H9 (cell line): ENCODE data around the gene KIAA0825. TPM values are rescaled to one million over a fixed set of nuclear protein-coding genes. Genes with fewer than 3 reads are reported as not detected.

Experiments
- DNase-seq: peaks from one replicate; pipeline ENCODE4 v3.0.0-alpha.2; 2017
- H2AFZ ChIP-seq: one replicate; pipeline ENCODE4 v1.6.1; 2013; ENCODE audit warnings: mild to moderate bottlenecking, low read length, control low read depth, moderate library complexity
- H2AK5ac ChIP-seq: 2 replicates; pipeline ENCODE4 v1.6.1; 2013; ENCODE audit warnings: low read length, control low read depth, mixed read lengths; ENCODE audit not compliant: insufficient read length
- H2BK120ac ChIP-seq: one replicate; pipeline ENCODE4 v1.6.1; 2013; ENCODE audit warnings: low read depth, mild to moderate bottlenecking, low read length, control low read depth, inconsistent platforms; ENCODE audit not compliant: poor library complexity, severe bottlenecking
- H2BK12ac ChIP-seq: 2 replicates; pipeline ENCODE4 v1.6.1; 2013; ENCODE audit warnings: low read length, control low read depth, mixed read lengths, low read depth; ENCODE audit not compliant: insufficient read length
- H2BK15ac ChIP-seq: 2 replicates; pipeline ENCODE4 v1.6.1; 2013; ENCODE audit warnings: low read depth, low read length, control low read depth
- H2BK20ac ChIP-seq: one replicate; pipeline ENCODE4 v1.6.1; 2013; ENCODE audit warnings: low read depth, mild to moderate bottlenecking, low read length, control low read depth, inconsistent platforms; ENCODE audit not compliant: poor library complexity, severe bottlenecking
- H2BK5ac ChIP-seq: 2 replicates; pipeline ENCODE4 v1.6.1; 2013; ENCODE audit warnings: low read length, control low read depth, mixed read lengths; ENCODE audit not compliant: insufficient read length
- H3K14ac ChIP-seq: 2 replicates; pipeline ENCODE4 v1.6.1; 2013; ENCODE audit warnings: low read length, control low read depth; ENCODE audit not compliant: insufficient read depth
- H3K18ac ChIP-seq: 2 replicates; pipeline ENCODE4 v1.6.1; 2013; ENCODE audit warnings: low read depth, mild to moderate bottlenecking, mixed read lengths, low read length, control low read depth; ENCODE audit not compliant: insufficient read length
- H3K23ac ChIP-seq: 2 replicates; pipeline ENCODE4 v1.6.1; 2013; ENCODE audit warnings: low read length, control low read depth, mixed read lengths, low read depth; ENCODE audit not compliant: insufficient read length
- H3K23me2 ChIP-seq: 2 replicates; pipeline ENCODE4 v1.6.1; 2013; ENCODE audit warnings: low read depth, mild to moderate bottlenecking, mixed read lengths, low read length, control low read depth; ENCODE audit not compliant: insufficient read length, poor library complexity, severe bottlenecking
- H3K27ac ChIP-seq: 2 replicates; pipeline ENCODE4 v1.5.1; 2013; ENCODE audit warnings: low read length, control low read depth, mixed read lengths, low read depth; ENCODE audit not compliant: insufficient read length
- H3K27me3 ChIP-seq: 2 replicates; pipeline ENCODE4 v1.6.1; 2013; ENCODE audit warnings: low read length, control low read depth, inconsistent platforms; ENCODE audit not compliant: insufficient read depth
- H3K4ac ChIP-seq: 2 replicates; pipeline ENCODE4 v1.6.1; 2013; ENCODE audit warnings: low read depth, mild to moderate bottlenecking, control low read depth, inconsistent platforms, low read length, moderate library complexity
- H3K4me1 ChIP-seq: 2 replicates; pipeline ENCODE4 v1.6.1; 2013; ENCODE audit warnings: low read length, control low read depth, inconsistent platforms; ENCODE audit not compliant: insufficient read depth
- H3K4me2 ChIP-seq: 2 replicates; pipeline ENCODE4 v1.6.1; 2013; ENCODE audit warnings: low read length, control low read depth, mixed read lengths; ENCODE audit not compliant: insufficient read length, insufficient read depth
- H3K56ac ChIP-seq: 2 replicates; pipeline ENCODE4 v1.6.1; 2013; ENCODE audit warnings: low read depth, mild to moderate bottlenecking, mixed read lengths, low read length, control low read depth; ENCODE audit not compliant: insufficient read length
- H3K79me1 ChIP-seq: 2 replicates; pipeline ENCODE4 v1.6.1; 2013; ENCODE audit warnings: low read depth, mild to moderate bottlenecking, moderate library complexity, low read length, control low read depth, inconsistent platforms; ENCODE audit not compliant: insufficient read depth, poor library complexity, severe bottlenecking
- H3K79me2 ChIP-seq: 2 replicates; pipeline ENCODE4 v1.6.1; 2013; ENCODE audit warnings: low read length, control low read depth, inconsistent platforms; ENCODE audit not compliant: insufficient read depth
- H3K9ac ChIP-seq: 2 replicates; pipeline ENCODE4 v1.6.1; 2013; ENCODE audit warnings: low read length, control low read depth, mixed read lengths; ENCODE audit not compliant: insufficient read length; ENCODE audit errors: extremely low read depth
- H3K9me3 ChIP-seq: one replicate; pipeline ENCODE4 v1.6.1; 2013; ENCODE audit warnings: low read depth, low read length, inconsistent platforms; ENCODE audit not compliant: control insufficient read depth
- H3T11ph ChIP-seq: one replicate; pipeline ENCODE4 v1.6.1; 2013; ENCODE audit warnings: mild to moderate bottlenecking, low read length, control low read depth, inconsistent platforms
- H4K20me1 ChIP-seq: one replicate; pipeline ENCODE4 v1.6.1; 2013; ENCODE audit not compliant: control insufficient read depth, insufficient read length, insufficient read depth
- H4K5ac ChIP-seq: 2 replicates; pipeline ENCODE4 v1.6.1; 2013; ENCODE audit warnings: low read depth, mild to moderate bottlenecking, mixed read lengths, low read length, control low read depth; ENCODE audit not compliant: insufficient read length
- H4K8ac ChIP-seq: replicated peaks from 2 replicates; pipeline ENCODE4 v1.6.1; 2013; ENCODE audit warnings: low read length, control low read depth, mixed read lengths, low read depth; ENCODE audit not compliant: insufficient read length
- H4K91ac ChIP-seq: 2 replicates; pipeline ENCODE4 v1.6.1; 2013; ENCODE audit warnings: low read depth, mild to moderate bottlenecking, moderate library complexity, mixed read lengths, low read length, control low read depth; ENCODE audit not compliant: insufficient read length
- H3K27ac Mint-ChIP-seq, 3 experiments: 2 replicates in 2 of 3; 3 replicates in 1 of 3; pipeline ENCODE4 v1.8.0; 2020 to 2021; ENCODE audit warnings: mixed read lengths in 3 of 3, mild to moderate bottlenecking in 1 of 3, moderate library complexity in 1 of 3
- H3K27me3 Mint-ChIP-seq: 2 replicates; pipeline ENCODE4 v1.8.0; 2021; ENCODE audit warnings: low read depth, mild to moderate bottlenecking, moderate library complexity, mixed read lengths
- H3K36me3 Mint-ChIP-seq, 3 experiments: 2 replicates in 2 of 3; 3 replicates in 1 of 3; pipeline ENCODE4 v1.8.0; 2020 to 2021; ENCODE audit warnings: low read depth in 3 of 3, mixed read lengths in 3 of 3; ENCODE audit not compliant: insufficient read depth in 1 of 3
- H3K4me1 Mint-ChIP-seq, 2 experiments: 2 replicates each; pipeline ENCODE4 v1.8.0; 2020; ENCODE audit warnings: mixed read lengths in 2 of 2
- H3K4me3 Mint-ChIP-seq, 2 experiments: 2 replicates in 1 of 2; 3 replicates in 1 of 2; pipeline ENCODE4 v1.8.0; 2020 to 2021; ENCODE audit warnings: mild to moderate bottlenecking in 2 of 2, mixed read lengths in 2 of 2, moderate library complexity in 1 of 2
- H3K9me3 Mint-ChIP-seq, 2 experiments: 2 replicates in 1 of 2; 3 replicates in 1 of 2; pipeline ENCODE4 v1.8.0; 2020; ENCODE audit warnings: mild to moderate bottlenecking in 2 of 2, mixed read lengths in 2 of 2, moderate library complexity in 1 of 2
- WGBS: extraction: QIAGEN DNeasy Blood & Tissue Kit; methylation state at CpG from one replicate; pipeline ENCODE4 v1.1.7; 2013; ENCODE audit warnings: missing lambda C conversion rate, low lambda C conversion rate, mixed read lengths; ENCODE audit not compliant: insufficient read length; ENCODE audit errors: extremely low coverage; 5-methylcytosine and 5-hydroxymethylcytosine counted together
- total RNA-seq: library from RNA; stranded (reverse); gene quantifications from 2 replicates; pipeline ENCODE4 v1.2.1, GENCODE V29; 2021
- TF ChIP-seq, protein P1 (sequence below): fragments of 200-600 bp; sonication (generic); conservative IDR thresholded peaks from 3 replicates; pipeline ENCODE4 v1.8.0; 2021; ENCODE audit warnings: antibody characterized with exemption, mild to moderate bottlenecking

The KIAA0825 gene
- total RNA-seq, 1 experiment from 2014 or later, result 1.8 TPM

GRCh38 chr5:94130077-94130476, 488.3 kb downstream of the KIAA0825 start:
- Histone ChIP-seq H3K9ac (no peak overlapping the region), H3K27ac (no peak overlapping the region), H2AK5ac (no peak overlapping the region), H3K23ac (no peak overlapping the region), H3K79me1 (no peaks in the 10 kb centered on the region), H3K23me2 (no peaks in the 10 kb centered on the region), H3K79me2 (no peaks in the 10 kb centered on the region), H2BK12ac (no peak overlapping the region), H3K56ac (no peak overlapping the region), H4K5ac (no peak overlapping the region), H3T11ph (no peak overlapping the region), H2BK120ac (no peak overlapping the region), H2BK20ac (no peak overlapping the region), H4K91ac (no peak overlapping the region), H4K20me1 (no peaks in the 10 kb centered on the region), H3K14ac (no peak overlapping the region), H3K4ac (no peak overlapping the region), H2AFZ (no peak overlapping the region), H3K9me3 (no peaks in the 10 kb centered on the region), H3K27me3 (no peaks in the 10 kb centered on the region), H3K18ac (no peak overlapping the region), H4K8ac (no peak overlapping the region), H3K4me2 (no peak overlapping the region), H3K4me1 (no peaks in the 10 kb centered on the region), H2BK5ac (no peak overlapping the region), H2BK15ac (no peak overlapping the region)
- peaks cover 0 to 20% (median 13%) of the 10 kb centered on the region in 3 experiments; a peak in 6 of 7 replicates for H3K36me3 Mint-ChIP-seq
- H3K9me3 Mint-ChIP-seq, result peaks cover 20 to 38% of the 10 kb centered on the region in 2 experiments
- H3K27me3 Mint-ChIP-seq, result peaks cover 10% of the 10 kb centered on the region
- no peak overlapping the region for H3K27ac Mint-ChIP-seq
- H3K4me3 Mint-ChIP-seq, result no peak overlapping the region
- no CpG with 5 or more reads among the region's 1 CpG for WGBS
- TF ChIP-seq, protein P1, sequence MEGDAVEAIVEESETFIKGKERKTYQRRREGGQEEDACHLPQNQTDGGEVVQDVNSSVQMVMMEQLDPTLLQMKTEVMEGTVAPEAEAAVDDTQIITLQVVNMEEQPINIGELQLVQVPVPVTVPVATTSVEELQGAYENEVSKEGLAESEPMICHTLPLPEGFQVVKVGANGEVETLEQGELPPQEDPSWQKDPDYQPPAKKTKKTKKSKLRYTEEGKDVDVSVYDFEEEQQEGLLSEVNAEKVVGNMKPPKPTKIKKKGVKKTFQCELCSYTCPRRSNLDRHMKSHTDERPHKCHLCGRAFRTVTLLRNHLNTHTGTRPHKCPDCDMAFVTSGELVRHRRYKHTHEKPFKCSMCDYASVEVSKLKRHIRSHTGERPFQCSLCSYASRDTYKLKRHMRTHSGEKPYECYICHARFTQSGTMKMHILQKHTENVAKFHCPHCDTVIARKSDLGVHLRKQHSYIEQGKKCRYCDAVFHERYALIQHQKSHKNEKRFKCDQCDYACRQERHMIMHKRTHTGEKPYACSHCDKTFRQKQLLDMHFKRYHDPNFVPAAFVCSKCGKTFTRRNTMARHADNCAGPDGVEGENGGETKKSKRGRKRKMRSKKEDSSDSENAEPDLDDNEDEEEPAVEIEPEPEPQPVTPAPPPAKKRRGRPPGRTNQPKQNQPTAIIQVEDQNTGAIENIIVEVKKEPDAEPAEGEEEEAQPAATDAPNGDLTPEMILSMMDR, result no peak
- H3K4me1 Mint-ChIP-seq, result no peaks in the 10 kb centered on the region
- no peak for DNase-seq
